ENCODE data around the gene TEF. TPM values are rescaled to one million over a fixed set of nuclear protein-coding genes. Genes with fewer than 3 reads are reported as not detected.

The TEF gene
- total RNA-seq, 3 donors from 2014 or later (not counting 1 experiment from before 2014, with no cell fraction given), result 2.7 to 5.5 (median 3.0) TPM

- Histone ChIP-seq H3K27ac (ENCODE audit: low read length) (no peak overlapping the region), H3K4me1 (ENCODE audit: control insufficient read depth, insufficient read depth, low read length) (no peaks in the 10 kb centered on the region), H3K9me3 (ENCODE audit: control insufficient read depth, insufficient read depth, low read length) (no peaks in the 10 kb centered on the region), H3K4me3 (ENCODE audit: low read length) (no peak overlapping the region), H3K27me3 (ENCODE audit: control insufficient read depth, insufficient read depth, low read length) (no peaks in the 10 kb centered on the region), H3K36me3 (ENCODE audit: control insufficient read depth, insufficient read depth, low read length) (peaks cover 32% of the 10 kb centered on the region)
- H3K4me3 Mint-ChIP-seq, result no peak overlapping the region
- no peaks in the 10 kb centered on the region for H3K9me3 Mint-ChIP-seq
- H3K4me1 Mint-ChIP-seq, result no peaks in the 10 kb centered on the region
- no peak for TF ChIP-seq CTCF (IDR thresholded peaks at IDR 0.05)
- ATAC-seq (no peak), DNase-seq (no peak)
- intact Hi-C loops (cut with micrococcal nuclease), result no loop called here
- WGBS (ENCODE audit: insufficient coverage), result 97% methylated on average over 13 of the region's 17 CpGs
- peak overlapping the region in 1 of 2 donors; percentile 37 for H3K27ac Mint-ChIP-seq
- no peaks in the 10 kb centered on the region for H3K36me3 Mint-ChIP-seq
- H3K27me3 Mint-ChIP-seq (ENCODE audit: low read depth in 2 of 2), result no peaks in the 10 kb centered on the region
Measured at GRCh38 chr22:41358927-41359326, 22.8 kb upstream of the TEF start.

GRCh38 chr22:41359376-41359775 lies 22.4 kb upstream of the TEF start:
- Mint-ChIP-seq H3K4me3 (no peak overlapping the region), H3K9me3 (no peaks in the 10 kb centered on the region), H3K27ac (peak overlapping the region in 1 of 2 donors; percentile 37), H3K4me1 (no peaks in the 10 kb centered on the region), H3K36me3 (no peaks in the 10 kb centered on the region), H3K27me3 (ENCODE audit: low read depth in 2 of 2) (no peaks in the 10 kb centered on the region)
- no peak overlapping the region for H3K4me3 ChIP-seq (ENCODE audit: low read length)
- DNase-seq (no peak), ATAC-seq (no peak)
- intact Hi-C loops (cut with micrococcal nuclease), result no loop called here
- 98% methylated on average over 4 of the region's 4 CpGs for WGBS (ENCODE audit: insufficient coverage)
- H3K4me1 ChIP-seq (ENCODE audit: control insufficient read depth, insufficient read depth, low read length), result no peaks in the 10 kb centered on the region
- no peak overlapping the region for H3K27ac ChIP-seq (ENCODE audit: low read length)
- peaks cover 29% of the 10 kb centered on the region for H3K36me3 ChIP-seq (ENCODE audit: control insufficient read depth, insufficient read depth, low read length)
- TF ChIP-seq CTCF (IDR thresholded peaks at IDR 0.05), result no peak
- no peaks in the 10 kb centered on the region for H3K9me3 ChIP-seq (ENCODE audit: control insufficient read depth, insufficient read depth, low read length)
- no peaks in the 10 kb centered on the region for H3K27me3 ChIP-seq (ENCODE audit: control insufficient read depth, insufficient read depth, low read length)

GRCh38 chr22:41360126-41360525 lies 21.6 kb upstream of the TEF start:
- 94% methylated on average over 11 of the region's 11 CpGs for WGBS (ENCODE audit: insufficient coverage)

More at GRCh38 chr22:41360126-41360525, 21.6 kb upstream of the TEF start:
- no peaks in the 10 kb centered on the region for H3K4me1 ChIP-seq (ENCODE audit: control insufficient read depth, insufficient read depth, low read length)
- no peaks in the 10 kb centered on the region for H3K9me3 ChIP-seq (ENCODE audit: control insufficient read depth, insufficient read depth, low read length)
- Mint-ChIP-seq H3K36me3 (no peaks in the 10 kb centered on the region), H3K27ac (no peak overlapping the region), H3K27me3 (ENCODE audit: low read depth in 2 of 2) (no peaks in the 10 kb centered on the region), H3K4me3 (no peak overlapping the region), H3K9me3 (no peaks in the 10 kb centered on the region), H3K4me1 (no peaks in the 10 kb centered on the region)
- H3K4me3 ChIP-seq (ENCODE audit: low read length), result no peak overlapping the region
- DNase-seq, result no peak
- intact Hi-C loops (cut with micrococcal nuclease), result no loop called here
- ATAC-seq, result no peak
- peaks cover 22% of the 10 kb centered on the region for H3K36me3 ChIP-seq (ENCODE audit: control insufficient read depth, insufficient read depth, low read length)
- H3K27ac ChIP-seq (ENCODE audit: low read length), result no peak overlapping the region
- no peaks in the 10 kb centered on the region for H3K27me3 ChIP-seq (ENCODE audit: control insufficient read depth, insufficient read depth, low read length)
- no peak for TF ChIP-seq CTCF (IDR thresholded peaks at IDR 0.05)

Measured in natural killer cell (primary cell).